Thoracic aorta (tissue), 2 donors: ENCODE data around the gene MTARC1. TPM values are rescaled to one million over a fixed set of nuclear protein-coding genes. Genes with fewer than 3 reads are reported as not detected.

Source experiments
- ATAC-seq: fragments of 150-250 bp; one replicate; pipeline ENCODE4 v1.8.0; 2017; ENCODE audit warnings: low read depth; ENCODE audit not compliant: insufficient number of reproducible peaks, low FRiP score
- DNase-seq: peaks from one replicate; pipeline ENCODE4 v3.0.0-alpha.2; 2020; ENCODE audit warnings: low spot score
- H3K27ac ChIP-seq, 2 donors: fragments of 200-600 bp; sonication (generic); 1 replicate in 1 of 2; 2 replicates in 1 of 2; pipeline ENCODE4 v1.5.1; 2016; ENCODE audit warnings: mild to moderate bottlenecking in 2 of 2, moderate library complexity in 2 of 2
- H3K27me3 ChIP-seq: fragments of 200-600 bp; sonication (generic); replicated peaks from 2 replicates; pipeline ENCODE4 v1.6.0; 2016; ENCODE audit warnings: mild to moderate bottlenecking; ENCODE audit not compliant: insufficient read depth
- H3K36me3 ChIP-seq: fragments of 200-600 bp; sonication (generic); one replicate; pipeline ENCODE4 v1.5.1; 2016
- H3K4me1 ChIP-seq, 2 donors: fragments of 200-600 bp; sonication (generic); 1 replicate in 1 of 2; 2 replicates in 1 of 2; pipeline versions ENCODE4 v1.5.1 to v1.6.0; 2016; ENCODE audit warnings: low read depth in 2 of 2, mild to moderate bottlenecking in 1 of 2; ENCODE audit not compliant: control insufficient read depth in 1 of 2
- H3K4me3 ChIP-seq: fragments of 200-600 bp; sonication (generic); 2 replicates; pipeline ENCODE4 v1.5.1; 2016; ENCODE audit warnings: mild to moderate bottlenecking
- H3K9me3 ChIP-seq: fragments of 200-600 bp; sonication (generic); 2 replicates; pipeline ENCODE4 v1.5.1; 2016
- total RNA-seq, 2 donors: library from RNA; depleted of rRNA; stranded (reverse); fragments of >200 nt; gene quantifications; one replicate each; pipeline versions ENCODE4 v1.1.0 to v1.2.3, GENCODE V29; 2016
- TF ChIP-seq, protein P1 (sequence below): fragments of 200-600 bp; sonication (generic); IDR thresholded peaks from one replicate; pipeline ENCODE4 v1.5.1; 2019; ENCODE audit warnings: antibody characterized with exemption

MTARC1 gene
- total RNA-seq, 2 donors from 2014 or later = 3.6 to 3.7 TPM

DNA sequence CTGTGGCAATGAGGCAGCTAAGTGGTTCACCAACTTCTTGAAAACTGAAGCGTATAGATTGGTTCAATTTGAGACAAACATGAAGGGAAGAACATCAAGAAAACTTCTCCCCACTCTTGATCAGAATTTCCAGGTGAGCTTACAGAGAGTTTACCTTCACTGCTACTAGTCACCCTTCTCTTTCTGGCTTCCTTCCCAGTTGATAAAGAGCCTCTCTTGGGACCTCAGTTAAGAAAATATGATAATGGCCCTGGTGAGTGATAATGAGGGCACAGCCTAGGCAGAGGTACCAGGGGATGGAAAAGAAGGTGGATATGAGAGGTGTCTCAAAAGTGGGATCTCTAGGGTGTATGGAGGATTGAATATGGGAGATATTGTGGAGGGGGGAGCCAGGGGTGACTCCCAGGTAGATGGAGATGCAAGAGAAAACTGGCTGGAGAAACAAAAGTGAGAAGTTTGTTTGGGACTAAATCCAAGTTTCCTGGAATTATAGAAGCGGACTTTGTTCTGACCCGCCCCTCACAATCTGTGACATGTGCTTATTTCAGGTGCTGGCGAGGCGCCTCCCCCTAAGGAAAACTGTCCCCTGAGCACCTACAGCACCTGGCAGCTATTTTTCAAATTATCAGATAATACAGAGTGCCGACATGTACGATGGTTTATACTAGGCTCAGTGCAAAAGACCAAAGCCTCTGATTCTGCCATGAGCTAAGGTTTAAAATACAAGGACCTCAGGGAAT is 24.9 kb upstream of the MTARC1 start:
- ATAC-seq = no peak
- TF ChIP-seq, protein P1, sequence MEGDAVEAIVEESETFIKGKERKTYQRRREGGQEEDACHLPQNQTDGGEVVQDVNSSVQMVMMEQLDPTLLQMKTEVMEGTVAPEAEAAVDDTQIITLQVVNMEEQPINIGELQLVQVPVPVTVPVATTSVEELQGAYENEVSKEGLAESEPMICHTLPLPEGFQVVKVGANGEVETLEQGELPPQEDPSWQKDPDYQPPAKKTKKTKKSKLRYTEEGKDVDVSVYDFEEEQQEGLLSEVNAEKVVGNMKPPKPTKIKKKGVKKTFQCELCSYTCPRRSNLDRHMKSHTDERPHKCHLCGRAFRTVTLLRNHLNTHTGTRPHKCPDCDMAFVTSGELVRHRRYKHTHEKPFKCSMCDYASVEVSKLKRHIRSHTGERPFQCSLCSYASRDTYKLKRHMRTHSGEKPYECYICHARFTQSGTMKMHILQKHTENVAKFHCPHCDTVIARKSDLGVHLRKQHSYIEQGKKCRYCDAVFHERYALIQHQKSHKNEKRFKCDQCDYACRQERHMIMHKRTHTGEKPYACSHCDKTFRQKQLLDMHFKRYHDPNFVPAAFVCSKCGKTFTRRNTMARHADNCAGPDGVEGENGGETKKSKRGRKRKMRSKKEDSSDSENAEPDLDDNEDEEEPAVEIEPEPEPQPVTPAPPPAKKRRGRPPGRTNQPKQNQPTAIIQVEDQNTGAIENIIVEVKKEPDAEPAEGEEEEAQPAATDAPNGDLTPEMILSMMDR = no peak
- Histone ChIP-seq H3K4me3 (no peak overlapping the region), H3K27me3 (no peaks in the 10 kb centered on the region), H3K9me3 (no peaks in the 10 kb centered on the region), H3K36me3 (peaks cover 29% of the 10 kb centered on the region), H3K4me1 (no peaks in the 10 kb centered on the region), H3K27ac (no peak overlapping the region)
- no peak for DNase-seq

DNA sequence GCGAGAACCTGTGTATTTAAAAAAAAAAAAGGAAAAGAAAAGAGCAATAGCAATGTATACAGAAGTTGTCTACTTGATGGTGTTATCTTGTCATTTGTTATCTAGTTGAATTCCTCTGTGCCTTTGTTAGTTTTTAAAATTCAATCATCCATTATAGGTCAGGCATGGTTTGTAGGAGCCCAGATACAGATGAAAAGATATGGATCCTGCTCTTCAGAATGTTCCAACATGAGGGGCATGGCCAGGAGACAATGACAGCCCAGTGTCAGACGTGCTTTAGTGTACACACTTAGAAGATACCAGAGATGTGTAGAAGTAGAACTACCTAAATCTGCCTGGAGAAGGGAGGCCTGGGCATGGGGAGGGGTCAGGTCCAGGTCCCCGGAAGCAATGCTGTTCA is 22.0 kb upstream of the MTARC1 start:
- no peaks in the 10 kb centered on the region for H3K27me3 ChIP-seq
- no peak for ATAC-seq
- H3K9me3 ChIP-seq = no peaks in the 10 kb centered on the region
- peaks cover 0 to 8% of the 10 kb centered on the region in 2 donors for H3K4me1 ChIP-seq
- H3K4me3 ChIP-seq = no peak overlapping the region
- DNase-seq = no peak
- peaks cover 35% of the 10 kb centered on the region for H3K36me3 ChIP-seq
- no peak overlapping the region for H3K27ac ChIP-seq
- TF ChIP-seq, protein P1 = no peak

DNA sequence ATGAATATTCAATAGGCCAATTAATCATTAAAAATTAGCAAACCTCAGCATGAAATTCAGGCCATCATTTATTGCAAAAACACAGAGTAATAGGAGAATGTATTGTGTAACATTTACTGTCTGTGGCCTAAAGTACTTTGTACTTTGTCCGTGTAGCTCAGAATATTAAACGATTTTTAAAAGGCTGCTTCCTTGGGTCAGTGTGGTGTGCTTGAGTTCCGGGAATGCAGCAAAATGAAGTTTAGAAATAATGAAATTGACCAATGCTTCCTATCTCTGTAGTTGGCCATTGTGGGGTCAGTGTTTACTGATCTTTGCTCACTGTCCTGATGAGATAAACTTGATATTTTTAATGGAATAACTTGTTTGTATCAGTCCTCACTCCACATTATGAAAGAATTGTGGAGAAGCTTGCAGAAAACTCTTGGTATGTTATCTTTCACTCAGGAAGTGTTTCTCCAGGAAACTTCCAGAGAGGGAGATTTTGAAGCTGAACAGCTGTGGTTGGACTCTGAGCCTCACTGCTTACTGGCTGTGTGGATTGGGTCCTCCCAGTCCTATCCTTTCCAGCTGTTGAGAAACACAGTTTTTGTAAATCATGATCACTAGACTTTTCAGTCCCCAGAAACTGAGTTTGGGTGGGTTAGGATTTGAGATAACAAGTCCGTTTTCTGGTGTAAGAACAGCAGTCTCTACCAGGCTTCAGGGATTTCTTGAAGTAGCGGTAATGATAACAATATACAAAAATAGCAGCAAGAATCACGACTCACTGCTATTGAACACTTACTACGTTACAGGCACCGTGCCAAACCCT is 19.2 kb upstream of the MTARC1 start:
- no peak for DNase-seq

DNA sequence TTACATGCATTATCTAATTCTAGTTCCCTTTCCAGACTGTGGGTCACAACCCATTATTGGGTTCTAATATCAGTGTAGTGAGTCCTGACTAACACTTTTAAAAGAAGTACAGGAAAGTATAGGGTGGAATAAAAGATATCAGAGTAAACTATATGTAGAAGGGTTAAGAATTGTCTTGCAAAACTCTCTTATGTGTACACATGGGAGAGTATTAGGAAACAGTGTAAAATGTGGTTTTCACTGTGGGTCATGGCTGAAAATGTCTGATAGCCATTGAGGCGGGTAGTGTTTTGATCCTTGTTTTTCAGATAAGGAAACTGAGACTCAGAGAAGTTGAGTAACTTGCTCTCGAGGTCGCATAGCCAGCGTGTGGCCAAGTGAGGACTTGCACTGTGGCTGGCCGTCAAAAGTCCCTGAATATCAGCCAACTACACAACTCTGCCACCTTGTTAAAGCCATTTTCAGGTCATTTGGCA is 18.5 kb upstream of the MTARC1 start:
- peaks cover 0 to 8% of the 10 kb centered on the region in 2 donors for H3K4me1 ChIP-seq
- no peak for ATAC-seq
- no peak for DNase-seq
- H3K4me3 ChIP-seq = no peak overlapping the region
- H3K27ac ChIP-seq = no peak overlapping the region
- TF ChIP-seq, protein P1 = no peak
- no peaks in the 10 kb centered on the region for H3K9me3 ChIP-seq
- peaks cover 25% of the 10 kb centered on the region for H3K36me3 ChIP-seq
- no peaks in the 10 kb centered on the region for H3K27me3 ChIP-seq

More for the DNA sequence above, 19.2 kb upstream of the MTARC1 start:
- no peak for ATAC-seq
- Histone ChIP-seq H3K36me3 (peaks cover 30% of the 10 kb centered on the region), H3K9me3 (no peaks in the 10 kb centered on the region), H3K27ac (no peak overlapping the region), H3K4me1 (peaks cover 0 to 8% of the 10 kb centered on the region in 2 donors), H3K4me3 (no peak overlapping the region), H3K27me3 (no peaks in the 10 kb centered on the region)
- TF ChIP-seq, protein P1 = no peak

DNA sequence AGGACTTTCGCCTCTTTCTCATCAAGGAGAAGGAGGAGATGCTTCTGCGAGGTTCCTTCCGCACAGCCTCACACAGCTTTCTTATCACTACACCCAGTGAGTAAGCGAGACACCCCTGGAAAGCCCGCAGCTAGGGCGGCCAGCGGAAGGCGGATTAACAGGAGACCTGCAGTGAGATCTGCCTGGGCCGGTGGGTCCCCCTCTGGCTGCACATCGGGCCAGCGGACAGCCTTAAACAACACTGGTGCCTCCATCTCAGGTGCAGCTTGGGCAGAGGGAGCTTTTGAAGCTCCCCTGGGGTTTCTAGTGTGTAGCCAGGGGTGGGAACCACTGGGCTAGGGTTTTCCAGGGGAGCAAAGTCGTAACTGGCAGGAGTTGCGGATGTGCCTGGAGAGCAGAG is 17.5 kb upstream of the MTARC1 start:
- peaks cover 19% of the 10 kb centered on the region for H3K36me3 ChIP-seq
- TF ChIP-seq, protein P1 = no peak
- H3K4me1 ChIP-seq = peaks cover 0 to 8% of the 10 kb centered on the region in 2 donors
- DNase-seq (no peak), ATAC-seq (no peak)
- no peaks in the 10 kb centered on the region for H3K9me3 ChIP-seq
- no peaks in the 10 kb centered on the region for H3K27me3 ChIP-seq
- H3K4me3 ChIP-seq = no peak overlapping the region
- no peak overlapping the region for H3K27ac ChIP-seq
